Hepatocyte (in vitro differentiated cells): ENCODE data around the gene ARHGAP18. TPM values are rescaled to one million over a fixed set of nuclear protein-coding genes. Genes with fewer than 3 reads are reported as not detected.
A peak's percentile ranks its signal among the peaks of the same experiment; 100 is the strongest.

Experiments used
- DNase-seq: peaks from one replicate; pipeline ENCODE4 v3.0.0-alpha.2; 2016; ENCODE audit warnings: low spot score
- H2AFZ ChIP-seq: fragments of 200-600 bp; sonication (generic); 2 replicates; pipeline ENCODE4 v1.6.0; 2016; ENCODE audit warnings: antibody characterized with exemption, mild to moderate bottlenecking
- H3K27ac ChIP-seq: fragments of 200-600 bp; sonication (generic); 2 replicates; pipeline ENCODE4 v1.5.1; 2016; ENCODE audit warnings: mild to moderate bottlenecking
- H3K27me3 ChIP-seq: fragments of 200-600 bp; sonication (generic); 2 replicates; pipeline ENCODE4 v1.6.1; 2016
- H3K36me3 ChIP-seq: fragments of 200-600 bp; sonication (generic); replicated peaks from 2 replicates; pipeline ENCODE4 v1.5.1; 2016; ENCODE audit warnings: low read depth; ENCODE audit not compliant: insufficient read depth
- H3K4me1 ChIP-seq: fragments of 200-600 bp; sonication (generic); 2 replicates; pipeline ENCODE4 v1.5.1; 2016; ENCODE audit warnings: mild to moderate bottlenecking, moderate library complexity; ENCODE audit not compliant: insufficient read depth
- H3K4me2 ChIP-seq: fragments of 200-600 bp; sonication (generic); 2 replicates; pipeline ENCODE4 v1.6.0; 2016
- H3K4me3 ChIP-seq: fragments of 200-600 bp; sonication (generic); 2 replicates; pipeline ENCODE4 v1.5.1; 2016; ENCODE audit warnings: mild to moderate bottlenecking
- H3K79me2 ChIP-seq: fragments of 200-600 bp; sonication (generic); 2 replicates; pipeline ENCODE4 v1.6.0; 2017; ENCODE audit warnings: mild to moderate bottlenecking
- H3K9me2 ChIP-seq: fragments of 200-600 bp; sonication (generic); replicated peaks from 2 replicates; pipeline ENCODE4 v1.6.0; 2017; ENCODE audit warnings: mild to moderate bottlenecking; ENCODE audit not compliant: insufficient read depth
- H3K9me3 ChIP-seq: fragments of 200-600 bp; sonication (generic); 2 replicates; pipeline ENCODE4 v1.5.1; 2016; ENCODE audit warnings: low read depth, mild to moderate bottlenecking
- H4K20me1 ChIP-seq: fragments of 200-600 bp; sonication (generic); 2 replicates; pipeline ENCODE4 v1.6.0; 2016; ENCODE audit warnings: mild to moderate bottlenecking; ENCODE audit not compliant: insufficient read depth, poor library complexity, severe bottlenecking
- EZH2 ChIP-seq: fragments of 200-600 bp; sonication (generic); IDR thresholded peaks from 2 replicates; pipeline ENCODE4 v1.6.1; 2016; ENCODE audit warnings: antibody characterized with exemption, mild to moderate bottlenecking, borderline replicate concordance
- EZH2phosphoT487 ChIP-seq: fragments of 200-600 bp; sonication (generic); IDR thresholded peaks from one replicate; pipeline ENCODE4 v1.6.1; 2018; ENCODE audit warnings: antibody characterized with exemption, mild to moderate bottlenecking, low read depth, moderate library complexity; ENCODE audit not compliant: unreplicated experiment, severe bottlenecking
- WGBS: methylation state at CpG from one replicate; pipeline ENCODE4 v1.1.6; 2016; ENCODE audit warnings: low lambda C conversion rate; ENCODE audit errors: missing lambda C conversion rate; 5-methylcytosine and 5-hydroxymethylcytosine counted together
- polyA plus RNA-seq: library from polyadenylated mRNA; unstranded; fragments of >200 nt; fragmentation: Nextera tagmentation; extraction: Ambion mirVana; gene quantifications from 2 replicates; pipeline ENCODE4 v1.2.1, GENCODE V29; 2016
- total RNA-seq: library from RNA; depleted of rRNA; stranded (reverse); fragments of >200 nt; gene quantifications from 2 replicates; pipeline ENCODE4 v1.2.3, GENCODE V29; 2014
- TF ChIP-seq, protein P1 (sequence below): fragments of 200-600 bp; sonication (generic); IDR thresholded peaks from 2 replicates; pipeline ENCODE4 v1.5.1; 2016; ENCODE audit warnings: antibody characterized with exemption, mild to moderate bottlenecking; ENCODE audit not compliant: poor library complexity

Gene ARHGAP18
- total and polyA plus RNA-seq, 2 experiments from 2014 or later, result 14.7 to 34.8 TPM

DNA sequence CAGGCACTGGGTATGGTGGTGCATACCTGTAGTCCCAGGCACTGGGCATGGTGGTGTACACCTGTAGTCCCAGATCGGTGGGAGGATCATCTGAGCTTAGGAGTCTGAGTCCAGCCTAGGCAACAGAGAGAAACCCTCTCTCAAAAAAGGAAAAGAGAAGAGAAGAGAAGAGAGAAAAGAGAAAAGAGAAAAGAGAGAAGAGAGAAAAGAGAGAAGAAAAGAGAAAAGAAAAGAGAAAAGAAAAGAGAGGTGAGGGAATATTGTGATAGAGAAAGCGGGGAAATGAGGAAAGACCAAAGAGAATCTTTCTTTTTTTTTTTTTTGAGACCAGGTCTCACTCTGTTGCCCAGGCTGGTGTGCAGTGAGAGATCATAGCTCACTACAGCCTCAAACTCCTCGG lies 108.7 kb downstream of the ARHGAP18 start:
- Histone ChIP-seq H3K79me2 (no peaks in the 10 kb centered on the region), H3K9me2 (no peaks in the 10 kb centered on the region), H3K36me3 (no peaks in the 10 kb centered on the region), H3K27me3 (no peaks in the 10 kb centered on the region), H3K27ac (no peak overlapping the region), H2AFZ (no peak overlapping the region), H3K9me3 (no peaks in the 10 kb centered on the region), H3K4me1 (no peaks in the 10 kb centered on the region), H3K4me3 (no peak overlapping the region), H4K20me1 (no peaks in the 10 kb centered on the region), H3K4me2 (no peak overlapping the region)
- DNase-seq, result no peak
- TF ChIP-seq, protein P1, sequence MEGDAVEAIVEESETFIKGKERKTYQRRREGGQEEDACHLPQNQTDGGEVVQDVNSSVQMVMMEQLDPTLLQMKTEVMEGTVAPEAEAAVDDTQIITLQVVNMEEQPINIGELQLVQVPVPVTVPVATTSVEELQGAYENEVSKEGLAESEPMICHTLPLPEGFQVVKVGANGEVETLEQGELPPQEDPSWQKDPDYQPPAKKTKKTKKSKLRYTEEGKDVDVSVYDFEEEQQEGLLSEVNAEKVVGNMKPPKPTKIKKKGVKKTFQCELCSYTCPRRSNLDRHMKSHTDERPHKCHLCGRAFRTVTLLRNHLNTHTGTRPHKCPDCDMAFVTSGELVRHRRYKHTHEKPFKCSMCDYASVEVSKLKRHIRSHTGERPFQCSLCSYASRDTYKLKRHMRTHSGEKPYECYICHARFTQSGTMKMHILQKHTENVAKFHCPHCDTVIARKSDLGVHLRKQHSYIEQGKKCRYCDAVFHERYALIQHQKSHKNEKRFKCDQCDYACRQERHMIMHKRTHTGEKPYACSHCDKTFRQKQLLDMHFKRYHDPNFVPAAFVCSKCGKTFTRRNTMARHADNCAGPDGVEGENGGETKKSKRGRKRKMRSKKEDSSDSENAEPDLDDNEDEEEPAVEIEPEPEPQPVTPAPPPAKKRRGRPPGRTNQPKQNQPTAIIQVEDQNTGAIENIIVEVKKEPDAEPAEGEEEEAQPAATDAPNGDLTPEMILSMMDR, result no peak
- no peak for TF ChIP-seq EZH2phosphoT487
- no peak for TF ChIP-seq EZH2
- 95% methylated on average over 3 of the region's 3 CpGs for WGBS

DNA sequence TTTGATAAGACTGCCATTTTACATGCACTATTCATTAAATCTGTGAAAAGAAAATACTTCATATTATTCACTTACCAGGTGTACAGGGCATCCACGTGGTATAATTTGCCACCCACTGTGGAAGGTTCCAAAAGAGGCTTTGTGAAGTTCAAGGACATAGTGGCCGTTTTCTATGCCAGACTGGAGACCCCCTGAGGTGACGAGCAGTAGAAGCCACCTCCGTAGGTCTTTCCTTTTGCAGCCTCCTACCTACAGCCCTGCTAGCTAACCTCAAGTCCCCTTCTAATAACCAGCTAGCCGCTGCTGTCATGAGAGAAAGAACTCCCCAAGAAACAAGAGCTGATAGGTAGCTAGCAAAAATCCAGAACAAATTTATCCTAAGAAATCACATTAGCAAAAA lies 110.5 kb downstream of the ARHGAP18 start:
- 70% methylated on average over 5 of the region's 5 CpGs for WGBS

DNA sequence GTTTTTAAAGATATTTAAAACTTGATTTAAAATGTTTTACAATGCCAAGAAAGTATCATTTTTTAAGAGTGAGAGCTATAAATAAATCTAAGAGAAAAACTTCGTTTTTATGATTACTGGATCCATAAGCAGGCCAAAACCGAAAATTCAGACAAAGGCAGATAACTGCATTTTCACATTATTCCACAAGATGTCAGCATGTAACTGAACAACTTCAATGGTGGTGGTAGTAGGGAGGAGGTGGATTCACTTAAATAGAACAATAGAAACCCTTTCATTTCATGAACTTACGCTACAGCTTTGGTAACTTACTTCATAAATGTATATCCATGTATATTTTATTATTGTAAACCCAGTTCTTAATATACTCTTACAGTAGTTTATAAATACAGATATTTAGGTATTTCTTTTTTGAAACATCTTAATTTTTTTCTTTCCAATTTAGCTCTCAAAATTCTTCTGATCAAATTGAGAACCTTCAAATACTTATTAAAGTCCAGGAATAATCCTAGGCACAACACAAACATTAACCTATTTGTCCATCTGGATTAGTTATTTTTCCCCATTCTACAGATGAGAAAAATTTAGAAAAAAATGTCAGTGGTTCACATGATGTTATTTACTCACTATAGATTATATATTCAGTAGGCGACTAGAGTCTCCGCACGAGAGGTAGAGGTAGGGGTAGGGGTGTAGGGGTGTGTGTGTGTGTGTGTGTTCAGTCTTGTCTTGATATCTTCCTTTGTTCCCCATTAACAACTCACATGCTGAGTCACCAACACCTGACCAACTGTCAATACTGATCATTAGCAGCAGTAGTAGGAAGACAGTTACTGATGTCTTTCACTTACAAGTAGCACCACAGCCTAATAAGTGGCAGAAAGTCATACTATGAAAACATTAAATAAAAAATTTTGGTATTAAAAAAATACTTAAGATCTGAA lies 111.5 kb downstream of the ARHGAP18 start:
- H3K79me2 ChIP-seq, result no peaks in the 10 kb centered on the region
- peak; percentile 72 for DNase-seq
- WGBS, result 42% methylated on average over 6 of the region's 6 CpGs

More for the DNA sequence above, 110.5 kb downstream of the ARHGAP18 start:
- Histone ChIP-seq H3K4me3 (no peak overlapping the region), H3K27ac (no peak overlapping the region), H3K9me2 (no peaks in the 10 kb centered on the region), H4K20me1 (no peaks in the 10 kb centered on the region), H3K79me2 (no peaks in the 10 kb centered on the region), H3K36me3 (no peaks in the 10 kb centered on the region), H3K4me1 (no peaks in the 10 kb centered on the region), H3K4me2 (no peak overlapping the region), H3K9me3 (no peaks in the 10 kb centered on the region), H2AFZ (no peak overlapping the region), H3K27me3 (no peaks in the 10 kb centered on the region)
- TF ChIP-seq EZH2 (no peak), EZH2phosphoT487 (no peak)
- TF ChIP-seq, protein P1, result no peak
- no peak for DNase-seq

More for the DNA sequence above, 111.5 kb downstream of the ARHGAP18 start:
- Histone ChIP-seq H3K27me3 (no peaks in the 10 kb centered on the region), H4K20me1 (no peaks in the 10 kb centered on the region), H3K9me2 (no peaks in the 10 kb centered on the region), H3K27ac (no peak overlapping the region), H3K4me1 (no peaks in the 10 kb centered on the region), H3K9me3 (no peaks in the 10 kb centered on the region), H2AFZ (no peak overlapping the region), H3K4me3 (no peak overlapping the region), H3K36me3 (no peaks in the 10 kb centered on the region), H3K4me2 (no peak overlapping the region)
- TF ChIP-seq EZH2phosphoT487 (no peak), EZH2 (no peak)
- TF ChIP-seq, protein P1, result peak; percentile 92
